Neural progenitor cell (in vitro differentiated cells): ENCODE measurements around the gene C6orf120. TPM values are rescaled to one million over a fixed set of nuclear protein-coding genes. Genes with fewer than 3 reads are reported as not detected.

Experiments
- DNase-seq: peaks from one replicate; pipeline ENCODE4 v3.0.0-alpha.2; 2016; ENCODE audit warnings: low spot score
- H2AFZ ChIP-seq: fragments of 200-600 bp; sonication (generic); replicated peaks from 2 replicates; pipeline ENCODE4 v1.6.1; 2016; ENCODE audit warnings: antibody characterized with exemption
- H3F3A ChIP-seq: fragments of 200-600 bp; sonication (generic); 2 replicates; pipeline ENCODE4 v1.6.1; 2016; ENCODE audit warnings: antibody characterized with exemption, low read depth
- H3K27ac ChIP-seq: fragments of 200-600 bp; sonication (generic); 2 replicates; pipeline ENCODE4 v1.5.1; 2016; ENCODE audit warnings: mild to moderate bottlenecking
- H3K27me3 ChIP-seq: fragments of 200-600 bp; sonication (generic); 2 replicates; pipeline ENCODE4 v1.6.1; 2016; ENCODE audit warnings: mild to moderate bottlenecking, moderate library complexity
- H3K36me3 ChIP-seq: fragments of 200-600 bp; sonication (generic); 2 replicates; pipeline ENCODE4 v1.5.1; 2016
- H3K4me1 ChIP-seq: fragments of 200-600 bp; sonication (generic); 2 replicates; pipeline ENCODE4 v1.6.1; 2016; ENCODE audit warnings: mixed run types
- H3K4me2 ChIP-seq: fragments of 200-600 bp; sonication (generic); 2 replicates; pipeline ENCODE4 v1.6.1; 2016
- H3K4me3 ChIP-seq: fragments of 200-600 bp; sonication (generic); 2 replicates; pipeline ENCODE4 v1.5.1; 2016
- H3K79me2 ChIP-seq: fragments of 200-600 bp; sonication (generic); 2 replicates; pipeline ENCODE4 v1.6.1; 2016; ENCODE audit warnings: low read depth
- H3K9ac ChIP-seq: fragments of 200-600 bp; sonication (generic); 2 replicates; pipeline ENCODE4 v1.6.1; 2016
- H3K9me3 ChIP-seq: fragments of 200-600 bp; sonication (generic); 2 replicates; pipeline ENCODE4 v1.5.1; 2016; ENCODE audit warnings: low read depth
- H4K20me1 ChIP-seq: fragments of 200-600 bp; sonication (generic); 2 replicates; pipeline ENCODE4 v1.6.1; 2016; ENCODE audit warnings: low read depth
- H3K27ac Mint-ChIP-seq: 3 replicates; pipeline ENCODE4 v1.8.0; 2021; ENCODE audit warnings: mixed read lengths
- H3K27me3 Mint-ChIP-seq: 2 replicates; pipeline ENCODE4 v1.8.0; 2022; ENCODE audit warnings: low read depth, mild to moderate bottlenecking, inconsistent platforms, moderate library complexity, mixed read lengths; ENCODE audit not compliant: insufficient read depth
- H3K36me3 Mint-ChIP-seq: 3 replicates; pipeline ENCODE4 v1.8.0; 2021; ENCODE audit warnings: mixed read lengths
- H3K4me1 Mint-ChIP-seq: 3 replicates; pipeline ENCODE4 v1.8.0; 2021; ENCODE audit warnings: mixed read lengths
- H3K4me3 Mint-ChIP-seq: 3 replicates; pipeline ENCODE4 v1.8.0; 2021; ENCODE audit warnings: mild to moderate bottlenecking, moderate library complexity, mixed read lengths
- H3K9me3 Mint-ChIP-seq: 3 replicates; pipeline ENCODE4 v1.8.0; 2020; ENCODE audit warnings: mixed read lengths
- CTCF ChIP-seq: fragments of 200-600 bp; sonication (generic); IDR thresholded peaks from 2 replicates; pipeline ENCODE4 v1.5.1; 2017; ENCODE audit warnings: antibody characterized with exemption, mild to moderate bottlenecking
- EZH2 ChIP-seq: fragments of 200-600 bp; sonication (generic); IDR thresholded peaks from 2 replicates; pipeline ENCODE4 v1.6.1; 2017; ENCODE audit warnings: antibody characterized with exemption, mild to moderate bottlenecking, moderate library complexity
- EZH2phosphoT487 ChIP-seq: fragments of 200-600 bp; sonication (generic); IDR thresholded peaks from 2 replicates; pipeline ENCODE4 v1.6.1; 2017; ENCODE audit warnings: antibody characterized with exemption
- total RNA-seq: library from RNA; depleted of rRNA; stranded (reverse); fragments of >200 nt; gene quantifications from 2 replicates; pipeline ENCODE4 v1.2.3, GENCODE V29; 2015; ENCODE audit warnings: low replicate concordance

C6orf120 gene
- total RNA-seq, 1 donor from 2014 or later, result 38.8 TPM

- Histone ChIP-seq H3F3A (peaks cover 10% of the 10 kb centered on the region), H3K9me3 (no peaks in the 10 kb centered on the region), H3K27me3 (no peaks in the 10 kb centered on the region), H3K9ac (no peak overlapping the region), H3K4me1 (no peaks in the 10 kb centered on the region), H2AFZ (no peak overlapping the region), H3K79me2 (peaks cover 7% of the 10 kb centered on the region), H3K36me3 (peaks cover 10% of the 10 kb centered on the region), H3K4me2 (no peak overlapping the region), H4K20me1 (no peaks in the 10 kb centered on the region), H3K27ac (no peak overlapping the region), H3K4me3 (no peak overlapping the region)
- Mint-ChIP-seq H3K27ac (no peak overlapping the region), H3K36me3 (peaks cover 10% of the 10 kb centered on the region), H3K4me3 (no peak overlapping the region), H3K4me1 (peaks cover under 1% of the 10 kb centered on the region), H3K27me3 (peaks cover 2% of the 10 kb centered on the region), H3K9me3 (no peaks in the 10 kb centered on the region)
- TF ChIP-seq EZH2phosphoT487 (no peak), EZH2 (no peak), CTCF (no peak)
- no peak for DNase-seq
Measured at GRCh38 chr6:169710009-169710408, 8.1 kb downstream of the C6orf120 start.

GRCh38 chr6:169714178-169714577 lies 12.3 kb downstream of the C6orf120 start:
- no peak overlapping the region for H3K4me3 ChIP-seq
- H3K27me3 Mint-ChIP-seq, result peaks cover 2% of the 10 kb centered on the region
- H4K20me1 ChIP-seq, result peaks cover 10% of the 10 kb centered on the region
- H3K36me3 Mint-ChIP-seq, result peaks cover 16% of the 10 kb centered on the region
- peaks cover 25% of the 10 kb centered on the region for H3K36me3 ChIP-seq
- H3K4me1 Mint-ChIP-seq, result no peaks in the 10 kb centered on the region
- no peak overlapping the region for H3K27ac ChIP-seq
- no peak overlapping the region for H3K9ac ChIP-seq
- H3F3A ChIP-seq, result peaks cover 5% of the 10 kb centered on the region
- H3K9me3 ChIP-seq, result no peaks in the 10 kb centered on the region
- H3K27ac Mint-ChIP-seq, result no peak overlapping the region
- no peak overlapping the region for H2AFZ ChIP-seq
- no peak for TF ChIP-seq EZH2phosphoT487
- no peak for TF ChIP-seq EZH2
- no peak for TF ChIP-seq CTCF
- H3K27me3 ChIP-seq, result no peaks in the 10 kb centered on the region
- H3K4me3 Mint-ChIP-seq, result no peak overlapping the region
- no peak overlapping the region for H3K4me2 ChIP-seq
- H3K9me3 Mint-ChIP-seq, result no peaks in the 10 kb centered on the region
- peaks cover 23% of the 10 kb centered on the region for H3K79me2 ChIP-seq
- no peak for DNase-seq
- H3K4me1 ChIP-seq, result no peaks in the 10 kb centered on the region

DNA sequence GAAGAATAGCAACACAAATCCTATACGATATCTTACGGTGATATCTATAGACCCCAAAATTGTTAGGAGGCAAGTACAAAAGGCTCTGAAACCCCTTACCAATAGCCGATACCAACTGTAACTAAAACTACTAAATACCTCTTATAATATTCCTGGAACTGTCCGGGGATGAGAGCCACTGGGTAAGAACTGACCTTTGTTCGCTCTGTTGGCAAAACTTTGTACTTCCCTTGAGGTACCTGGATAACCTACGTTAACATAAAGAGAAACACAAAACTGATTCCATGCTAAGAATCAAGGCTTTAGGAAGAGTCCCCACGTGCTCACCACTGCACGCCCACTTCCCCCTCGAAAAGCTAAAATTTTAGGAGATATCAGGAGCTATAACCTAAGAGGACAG lies 12.7 kb downstream of the C6orf120 start:
- peaks cover 5% of the 10 kb centered on the region for H3F3A ChIP-seq
- H3K9ac ChIP-seq, result no peak overlapping the region
- TF ChIP-seq EZH2phosphoT487 (no peak), EZH2 (no peak), CTCF (no peak)
- no peak overlapping the region for H3K4me3 Mint-ChIP-seq
- no peaks in the 10 kb centered on the region for H3K27me3 ChIP-seq
- no peaks in the 10 kb centered on the region for H3K4me1 ChIP-seq
- no peak overlapping the region for H2AFZ ChIP-seq
- H3K36me3 ChIP-seq, result peaks cover 25% of the 10 kb centered on the region
- no peak overlapping the region for H3K27ac Mint-ChIP-seq
- peaks cover 12% of the 10 kb centered on the region for H4K20me1 ChIP-seq
- no peak overlapping the region for H3K27ac ChIP-seq
- peaks cover 16% of the 10 kb centered on the region for H3K36me3 Mint-ChIP-seq
- no peak for DNase-seq
- peaks cover 27% of the 10 kb centered on the region for H3K79me2 ChIP-seq
- peaks cover 2% of the 10 kb centered on the region for H3K27me3 Mint-ChIP-seq
- H3K9me3 Mint-ChIP-seq, result no peaks in the 10 kb centered on the region
- H3K4me3 ChIP-seq, result no peak overlapping the region
- no peak overlapping the region for H3K4me2 ChIP-seq
- H3K4me1 Mint-ChIP-seq, result no peaks in the 10 kb centered on the region
- H3K9me3 ChIP-seq, result no peaks in the 10 kb centered on the region
